D721Med (cell line): Measurements from ENCODE around the gene GHRHR.

Experiments
- DNase-seq: peaks from one replicate; pipeline ENCODE4 v3.0.0; 2011; ENCODE audit warnings: low spot score; ENCODE audit not compliant: insufficient read length
- FAIRE-seq: peaks from 2 replicates; lab custom pipeline; 2011; peaks lifted over from hg19 to GRCh38; lab: Jason Lieb, UNC
- CTCF ChIP-seq: IDR thresholded peaks from 2 replicates; pipeline ENCODE4 v1.5.1; 2012; ENCODE audit warnings: mild to moderate bottlenecking, control low read depth; ENCODE audit not compliant: insufficient read depth; ENCODE audit errors: missing control alignments

Gene GHRHR

GRCh38 chr7:30996256-30996655, 32.5 kb downstream of the GHRHR start:
- no peak for TF ChIP-seq CTCF
- DNase-seq (no peak), FAIRE-seq (no peak)

- TF ChIP-seq CTCF, result no peak
- FAIRE-seq (no peak), DNase-seq (no peak)
Observed at GRCh38 chr7:30996883-30997282, 33.1 kb downstream of the GHRHR start.

- DNase-seq (no peak), FAIRE-seq (no peak)
- TF ChIP-seq CTCF, result no peak
Observed at GRCh38 chr7:30997316-30997715, 33.6 kb downstream of the GHRHR start.

GRCh38 chr7:30998180-30998579, 34.4 kb downstream of the GHRHR start:
- FAIRE-seq (no peak), DNase-seq (no peak)
- no peak for TF ChIP-seq CTCF

- DNase-seq, result no peak
- no peak for FAIRE-seq
- TF ChIP-seq CTCF, result no peak
Observed at GRCh38 chr7:31000161-31000693, 36.5 kb downstream of the GHRHR start.

- FAIRE-seq (no peak), DNase-seq (no peak)
- no peak for TF ChIP-seq CTCF
Observed at GRCh38 chr7:31000779-31001178, 37.0 kb downstream of the GHRHR start.

- TF ChIP-seq CTCF, result no peak
- DNase-seq (no peak), FAIRE-seq (no peak)
Observed at GRCh38 chr7:31002256-31002655, 38.5 kb downstream of the GHRHR start.
